DOHH2 (cell line): ENCODE results near the gene ISLR2.

Source experiments
- H3F3A ChIP-seq: fragments of 200-600 bp; sonication (generic), shearing (Covaris generic); 2 replicates; pipeline ENCODE4 v1.6.0; 2016; ENCODE audit warnings: antibody characterized with exemption, mild to moderate bottlenecking; ENCODE audit not compliant: control insufficient read depth, insufficient read depth
- H3K27ac ChIP-seq: fragments of 200-600 bp; sonication (generic); 2 replicates; pipeline ENCODE4 v1.5.1; 2014; ENCODE audit warnings: low read depth, mild to moderate bottlenecking, low read length, moderate library complexity
- H3K27me3 ChIP-seq: fragments of 200-600 bp; sonication (generic); 2 replicates; pipeline ENCODE4 v1.6.1; 2014; ENCODE audit warnings: mild to moderate bottlenecking, low read length, mixed read lengths; ENCODE audit not compliant: control insufficient read depth
- H3K36me3 ChIP-seq: fragments of 200-600 bp; sonication (generic); 2 replicates; pipeline ENCODE4 v1.6.1; 2014; ENCODE audit warnings: mild to moderate bottlenecking, low read length, moderate library complexity, mixed read lengths; ENCODE audit not compliant: control insufficient read depth
- H3K4me1 ChIP-seq: fragments of 200-600 bp; sonication (generic); 2 replicates; pipeline ENCODE4 v1.6.1; 2014; ENCODE audit warnings: mild to moderate bottlenecking, low read length, mixed read lengths; ENCODE audit not compliant: control insufficient read depth
- H3K4me2 ChIP-seq: fragments of 200-600 bp; sonication (generic); 2 replicates; pipeline ENCODE4 v1.6.0; 2014; ENCODE audit warnings: mild to moderate bottlenecking, low read length, moderate library complexity
- H3K4me3 ChIP-seq: fragments of 200-600 bp; sonication (generic); 2 replicates; pipeline ENCODE4 v1.5.1; 2014; ENCODE audit warnings: mild to moderate bottlenecking, low read length, mixed read lengths
- H3K79me2 ChIP-seq: fragments of 200-600 bp; sonication (generic); 2 replicates; pipeline ENCODE4 v1.6.1; 2014; ENCODE audit warnings: mild to moderate bottlenecking, low read length, mixed read lengths; ENCODE audit not compliant: control insufficient read depth
- H3K9me2 ChIP-seq: fragments of 200-600 bp; sonication (generic); replicated peaks from 2 replicates; pipeline ENCODE4 v1.6.1; 2014; ENCODE audit warnings: mild to moderate bottlenecking, low read length, mixed read lengths; ENCODE audit not compliant: control insufficient read depth
- H3K9me3 ChIP-seq: fragments of 200-600 bp; sonication (generic); 2 replicates; pipeline ENCODE4 v1.6.1; 2014; ENCODE audit warnings: antibody characterized with exemption, low read length, mixed read lengths; ENCODE audit not compliant: control insufficient read depth, insufficient read depth
- H4K20me1 ChIP-seq: fragments of 200-600 bp; sonication (generic); 2 replicates; pipeline ENCODE4 v1.6.0; 2014; ENCODE audit warnings: low read depth, mild to moderate bottlenecking, antibody characterized with exemption, low read length, moderate library complexity; ENCODE audit not compliant: control insufficient read depth, insufficient read depth
- EZH2phosphoT487 ChIP-seq: fragments of 200-600 bp; sonication (generic); IDR thresholded peaks from 2 replicates; pipeline ENCODE4 v1.6.1; 2017; ENCODE audit warnings: borderline replicate concordance, mild to moderate bottlenecking, antibody characterized with exemption, low read length, moderate library complexity, mixed read lengths
- TF ChIP-seq, protein P1 (sequence below): fragments of 200-600 bp; sonication (generic); IDR thresholded peaks from one replicate; pipeline ENCODE4 v1.5.1; 2014; ENCODE audit warnings: antibody characterized with exemption, mild to moderate bottlenecking, low read depth, low read length; ENCODE audit not compliant: poor library complexity, severe bottlenecking

ISLR2 gene

GRCh38 chr15:74135041-74135565, 4.7 kb downstream of the ISLR2 start:
- H4K20me1 ChIP-seq, result no peaks in the 10 kb centered on the region
- H3K27ac ChIP-seq, result no peak overlapping the region
- no peak for TF ChIP-seq EZH2phosphoT487
- no peaks in the 10 kb centered on the region for H3K4me1 ChIP-seq
- H3K36me3 ChIP-seq, result no peaks in the 10 kb centered on the region
- no peak overlapping the region for H3K4me3 ChIP-seq
- no peak overlapping the region for H3K4me2 ChIP-seq
- no peaks in the 10 kb centered on the region for H3F3A ChIP-seq
- H3K9me3 ChIP-seq, result no peaks in the 10 kb centered on the region
- no peaks in the 10 kb centered on the region for H3K79me2 ChIP-seq
- no peaks in the 10 kb centered on the region for H3K9me2 ChIP-seq
- no peaks in the 10 kb centered on the region for H3K27me3 ChIP-seq

DNA sequence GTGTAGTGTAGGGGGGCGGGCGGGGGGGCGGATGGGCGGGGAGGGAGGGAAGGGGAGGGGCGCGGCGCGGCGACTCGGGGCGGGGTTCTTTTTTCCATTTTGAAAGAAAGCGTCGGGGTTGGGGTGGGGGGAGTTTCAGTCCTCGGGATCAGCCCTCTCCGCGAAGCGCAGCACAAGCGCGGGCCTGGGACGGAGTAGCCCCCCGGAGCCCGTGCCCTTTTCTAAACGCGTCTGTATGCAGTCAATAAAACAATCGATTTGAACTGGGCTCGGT, 6.1 kb downstream of the ISLR2 start:
- Histone ChIP-seq H4K20me1 (no peaks in the 10 kb centered on the region), H3K36me3 (no peaks in the 10 kb centered on the region), H3K4me3 (no peak overlapping the region), H3K27me3 (no peaks in the 10 kb centered on the region), H3K79me2 (no peaks in the 10 kb centered on the region), H3K9me2 (no peaks in the 10 kb centered on the region), H3K9me3 (no peaks in the 10 kb centered on the region), H3K27ac (no peak overlapping the region), H3K4me1 (no peaks in the 10 kb centered on the region), H3K4me2 (no peak overlapping the region), H3F3A (no peaks in the 10 kb centered on the region)
- TF ChIP-seq, protein P1, sequence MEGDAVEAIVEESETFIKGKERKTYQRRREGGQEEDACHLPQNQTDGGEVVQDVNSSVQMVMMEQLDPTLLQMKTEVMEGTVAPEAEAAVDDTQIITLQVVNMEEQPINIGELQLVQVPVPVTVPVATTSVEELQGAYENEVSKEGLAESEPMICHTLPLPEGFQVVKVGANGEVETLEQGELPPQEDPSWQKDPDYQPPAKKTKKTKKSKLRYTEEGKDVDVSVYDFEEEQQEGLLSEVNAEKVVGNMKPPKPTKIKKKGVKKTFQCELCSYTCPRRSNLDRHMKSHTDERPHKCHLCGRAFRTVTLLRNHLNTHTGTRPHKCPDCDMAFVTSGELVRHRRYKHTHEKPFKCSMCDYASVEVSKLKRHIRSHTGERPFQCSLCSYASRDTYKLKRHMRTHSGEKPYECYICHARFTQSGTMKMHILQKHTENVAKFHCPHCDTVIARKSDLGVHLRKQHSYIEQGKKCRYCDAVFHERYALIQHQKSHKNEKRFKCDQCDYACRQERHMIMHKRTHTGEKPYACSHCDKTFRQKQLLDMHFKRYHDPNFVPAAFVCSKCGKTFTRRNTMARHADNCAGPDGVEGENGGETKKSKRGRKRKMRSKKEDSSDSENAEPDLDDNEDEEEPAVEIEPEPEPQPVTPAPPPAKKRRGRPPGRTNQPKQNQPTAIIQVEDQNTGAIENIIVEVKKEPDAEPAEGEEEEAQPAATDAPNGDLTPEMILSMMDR, result no peak
- TF ChIP-seq EZH2phosphoT487, result no peak

DNA sequence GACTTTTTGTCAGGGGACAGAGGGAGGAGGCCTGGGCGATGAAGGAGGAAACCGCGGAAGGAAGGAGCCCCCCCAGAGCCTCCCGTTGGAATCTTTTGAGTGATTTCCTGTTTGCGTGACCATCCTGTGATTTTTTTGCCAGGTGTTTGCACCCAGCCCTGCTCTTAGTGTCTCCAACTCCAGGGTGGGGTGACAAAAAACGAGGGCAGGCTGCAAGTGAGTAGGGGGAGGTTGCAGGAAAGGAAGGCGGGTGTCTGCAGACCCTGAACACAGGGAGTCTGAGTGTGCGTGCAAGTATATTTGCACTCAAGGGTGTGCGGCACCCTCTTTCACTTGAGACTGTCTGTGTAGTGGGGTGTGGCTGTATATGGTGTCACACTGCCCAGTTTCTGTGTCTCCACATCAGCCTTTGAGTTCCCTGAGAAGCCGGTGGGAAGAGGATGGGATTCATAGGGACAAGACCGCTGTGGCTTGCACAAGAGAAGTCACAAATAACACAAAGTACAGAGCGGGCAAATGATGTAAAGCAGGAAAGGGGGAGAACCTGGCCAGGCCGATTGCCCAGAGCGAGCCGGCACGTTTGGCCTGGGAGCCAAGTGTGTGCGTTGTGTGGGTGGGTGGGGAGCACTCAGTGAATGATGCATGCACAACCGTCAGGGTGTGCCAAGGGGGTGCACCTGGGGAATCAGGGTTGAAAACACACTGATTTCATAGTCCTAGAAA, 6.6 kb downstream of the ISLR2 start:
- Histone ChIP-seq H4K20me1 (no peaks in the 10 kb centered on the region), H3K36me3 (no peaks in the 10 kb centered on the region), H3K4me2 (no peak overlapping the region), H3K4me1 (no peaks in the 10 kb centered on the region), H3K9me3 (no peaks in the 10 kb centered on the region), H3K27me3 (no peaks in the 10 kb centered on the region), H3K4me3 (no peak overlapping the region), H3K9me2 (no peaks in the 10 kb centered on the region), H3K79me2 (no peaks in the 10 kb centered on the region), H3F3A (no peaks in the 10 kb centered on the region), H3K27ac (no peak overlapping the region)
- no peak for TF ChIP-seq EZH2phosphoT487
- TF ChIP-seq, protein P1, result no peak

- H3K79me2 ChIP-seq, result no peaks in the 10 kb centered on the region
- no peak overlapping the region for H3K4me3 ChIP-seq
- H3K27ac ChIP-seq, result no peak overlapping the region
- H3K4me2 ChIP-seq, result no peak overlapping the region
- H3K9me2 ChIP-seq, result no peaks in the 10 kb centered on the region
- no peaks in the 10 kb centered on the region for H3K36me3 ChIP-seq
- no peaks in the 10 kb centered on the region for H3K9me3 ChIP-seq
- TF ChIP-seq, protein P1, result no peak
- no peak for TF ChIP-seq EZH2phosphoT487
- no peaks in the 10 kb centered on the region for H4K20me1 ChIP-seq
- H3K27me3 ChIP-seq, result no peaks in the 10 kb centered on the region; the same call in 1 of the 2 replicates
- no peaks in the 10 kb centered on the region for H3F3A ChIP-seq
- no peaks in the 10 kb centered on the region for H3K4me1 ChIP-seq
Observed at GRCh38 chr15:74137537-74137894, 7.1 kb downstream of the ISLR2 start.
